Stimulated activated CD8-positive, alpha-beta memory T cell treated with anti-CD3 and anti-CD28 coated beads, Interleukin-2, amount 100 ng/mL, for 48 hours (primary cell): ENCODE data around the gene ELFN2.

Experiments used
- DNase-seq, 2 donors: peaks; one replicate each; pipeline ENCODE4 v3.0.0-alpha.2; 2020; ENCODE audit warnings: low read depth in 2 of 2

ELFN2 gene

GRCh38 chr22:37454857-37455686 lies 27.8 kb upstream of the ELFN2 start:
- no peak for DNase-seq

- no peak for DNase-seq
Observed at GRCh38 chr22:37453696-37454095, 26.4 kb upstream of the ELFN2 start.

GRCh38 chr22:37451218-37451617 lies 23.9 kb upstream of the ELFN2 start:
- no peak for DNase-seq

- no peak for DNase-seq
Observed at GRCh38 chr22:37449331-37450001, 22.2 kb upstream of the ELFN2 start.

GRCh38 chr22:37448516-37449127 lies 21.3 kb upstream of the ELFN2 start:
- DNase-seq = no peak

- DNase-seq = no peak
Observed at GRCh38 chr22:37445501-37445900, 18.2 kb upstream of the ELFN2 start.

- no peak for DNase-seq
Observed at GRCh38 chr22:37443977-37444376, 16.7 kb upstream of the ELFN2 start.

GRCh38 chr22:37443086-37443485 lies 15.8 kb upstream of the ELFN2 start:
- DNase-seq = no peak

GRCh38 chr22:37442537-37442936 lies 15.3 kb upstream of the ELFN2 start:
- DNase-seq = no peak

- no peak for DNase-seq
Observed at GRCh38 chr22:37442135-37442534, 14.9 kb upstream of the ELFN2 start.

GRCh38 chr22:37440875-37441274 lies 13.6 kb upstream of the ELFN2 start:
- no peak for DNase-seq

- DNase-seq = no peak
Observed at GRCh38 chr22:37439347-37439746, 12.1 kb upstream of the ELFN2 start.

- no peak for DNase-seq
Observed at GRCh38 chr22:37435970-37436603, 8.8 kb upstream of the ELFN2 start.

- DNase-seq = no peak
Observed at GRCh38 chr22:37433786-37434185, 6.5 kb upstream of the ELFN2 start.

GRCh38 chr22:37432708-37433054 lies 5.4 kb upstream of the ELFN2 start:
- no peak for DNase-seq

- DNase-seq = peak; percentile 41 to 48
Observed at GRCh38 chr22:37431801-37432707, 4.8 kb upstream of the ELFN2 start.

GRCh38 chr22:37431366-37431765 lies 4.1 kb upstream of the ELFN2 start:
- DNase-seq = no peak

GRCh38 chr22:37430941-37431340 lies 3.7 kb upstream of the ELFN2 start:
- DNase-seq = no peak

GRCh38 chr22:37428649-37429586 lies 1.6 kb upstream of the ELFN2 start:
- peak; percentile 38 to 46 for DNase-seq
